Vagina (tissue), 2 donors: ENCODE data around the gene SLC6A1.

Source experiments
- POLR2A ChIP-seq, 2 donors: fragments of 450-650 bp; IDR thresholded peaks; one replicate each; pipeline ENCODE4 v1.6.1; 2017; ENCODE audit warnings: antibody characterized with exemption in 2 of 2, mild to moderate bottlenecking in 2 of 2, moderate library complexity in 2 of 2
- TF ChIP-seq, protein P1 (sequence below), 3 experiments: fragments of 450-650 bp in 2 of 3; fragments of 200-600 bp in 1 of 3; sonication (generic) in 1 of 3; IDR thresholded peaks; one replicate each; pipeline ENCODE4 v1.5.1; 2017 to 2019; ENCODE audit warnings: antibody characterized with exemption in 3 of 3, mild to moderate bottlenecking in 2 of 3, moderate library complexity in 2 of 3

- TF ChIP-seq, protein P1, sequence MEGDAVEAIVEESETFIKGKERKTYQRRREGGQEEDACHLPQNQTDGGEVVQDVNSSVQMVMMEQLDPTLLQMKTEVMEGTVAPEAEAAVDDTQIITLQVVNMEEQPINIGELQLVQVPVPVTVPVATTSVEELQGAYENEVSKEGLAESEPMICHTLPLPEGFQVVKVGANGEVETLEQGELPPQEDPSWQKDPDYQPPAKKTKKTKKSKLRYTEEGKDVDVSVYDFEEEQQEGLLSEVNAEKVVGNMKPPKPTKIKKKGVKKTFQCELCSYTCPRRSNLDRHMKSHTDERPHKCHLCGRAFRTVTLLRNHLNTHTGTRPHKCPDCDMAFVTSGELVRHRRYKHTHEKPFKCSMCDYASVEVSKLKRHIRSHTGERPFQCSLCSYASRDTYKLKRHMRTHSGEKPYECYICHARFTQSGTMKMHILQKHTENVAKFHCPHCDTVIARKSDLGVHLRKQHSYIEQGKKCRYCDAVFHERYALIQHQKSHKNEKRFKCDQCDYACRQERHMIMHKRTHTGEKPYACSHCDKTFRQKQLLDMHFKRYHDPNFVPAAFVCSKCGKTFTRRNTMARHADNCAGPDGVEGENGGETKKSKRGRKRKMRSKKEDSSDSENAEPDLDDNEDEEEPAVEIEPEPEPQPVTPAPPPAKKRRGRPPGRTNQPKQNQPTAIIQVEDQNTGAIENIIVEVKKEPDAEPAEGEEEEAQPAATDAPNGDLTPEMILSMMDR (IDR thresholded peaks at IDR 0.05), result no peak
- no peak for TF ChIP-seq POLR2A (IDR thresholded peaks at IDR 0.05)
These were observed 6.9 kb downstream of the SLC6A1 start for GRCh38 chr3:10999221-11000107.
